Mesenchymal stem cell (in vitro differentiated cells and primary cell): Measurements from ENCODE around the gene INPP5A.

ENCODE experiments used
- DNase-seq: peaks from one replicate; pipeline ENCODE4 v3.0.0-alpha.2; 2013
- H2AFZ ChIP-seq: one replicate; pipeline ENCODE4 v1.6.1; 2013; ENCODE audit warnings: low read depth, mild to moderate bottlenecking, control low read depth, inconsistent platforms, low read length, moderate library complexity
- H2AK5ac ChIP-seq: 2 replicates; pipeline ENCODE4 v1.6.1; 2013; ENCODE audit warnings: low read length, moderate library complexity, mild to moderate bottlenecking, inconsistent platforms; ENCODE audit not compliant: severe bottlenecking
- H2BK120ac ChIP-seq: one replicate; pipeline ENCODE4 v1.6.1; 2013; ENCODE audit warnings: low read depth, mild to moderate bottlenecking, inconsistent platforms, low read length, moderate library complexity
- H2BK12ac ChIP-seq, 2 experiments: one replicate each; pipeline ENCODE4 v1.6.1; 2013; ENCODE audit warnings: inconsistent platforms in 2 of 2, low read length in 2 of 2, mild to moderate bottlenecking in 2 of 2, moderate library complexity in 2 of 2, control low read depth in 1 of 2
- H2BK15ac ChIP-seq: one replicate; pipeline ENCODE4 v1.6.1; 2013; ENCODE audit warnings: mild to moderate bottlenecking, low read depth, inconsistent platforms; ENCODE audit not compliant: poor library complexity, severe bottlenecking
- H2BK5ac ChIP-seq: 2 replicates; pipeline ENCODE4 v1.6.1; 2013; ENCODE audit warnings: low read depth, mild to moderate bottlenecking, low read length, control low read depth, inconsistent platforms; ENCODE audit not compliant: poor library complexity, severe bottlenecking
- H3K14ac ChIP-seq, 2 experiments: one replicate each; pipeline ENCODE4 v1.6.1; 2013; ENCODE audit warnings: inconsistent platforms in 2 of 2, low read length in 2 of 2, control low read depth in 1 of 2, mild to moderate bottlenecking in 1 of 2, moderate library complexity in 1 of 2
- H3K18ac ChIP-seq, 2 experiments: one replicate each; pipeline ENCODE4 v1.6.1; 2013; ENCODE audit warnings: inconsistent platforms in 2 of 2, low read length in 2 of 2, control low read depth in 1 of 2, low read depth in 1 of 2, mild to moderate bottlenecking in 1 of 2
- H3K23ac ChIP-seq, 2 experiments: one replicate each; pipeline ENCODE4 v1.6.1; 2013; ENCODE audit warnings: inconsistent platforms in 2 of 2, low read length in 2 of 2, mild to moderate bottlenecking in 2 of 2, moderate library complexity in 2 of 2, control low read depth in 1 of 2
- H3K27ac ChIP-seq: 2 replicates; pipeline ENCODE4 v1.5.1; 2013; ENCODE audit warnings: mild to moderate bottlenecking, moderate library complexity, low read length, control low read depth, inconsistent platforms; ENCODE audit not compliant: poor library complexity, severe bottlenecking
- H3K27me3 ChIP-seq, 2 experiments: 2 replicates each; pipeline versions ENCODE4 v1.6.1 to v1.7.0; 2013; ENCODE audit warnings: low read length in 2 of 2, mild to moderate bottlenecking in 2 of 2, moderate library complexity in 2 of 2, control low read depth in 1 of 2, inconsistent platforms in 1 of 2; ENCODE audit not compliant: control insufficient read depth in 1 of 2, insufficient read depth in 1 of 2
- H3K36me3 ChIP-seq, 2 experiments: 2 replicates each; pipeline versions ENCODE4 v1.6.1 to v1.7.0; 2013; ENCODE audit warnings: low read length in 2 of 2, control low read depth in 1 of 2, inconsistent platforms in 1 of 2, low read depth in 1 of 2, mild to moderate bottlenecking in 1 of 2; ENCODE audit not compliant: insufficient read depth in 2 of 2, control insufficient read depth in 1 of 2
- H3K4ac ChIP-seq, 2 experiments: one replicate each; pipeline ENCODE4 v1.6.1; 2013; ENCODE audit warnings: inconsistent platforms in 2 of 2, low read length in 2 of 2, mild to moderate bottlenecking in 2 of 2, moderate library complexity in 2 of 2, control low read depth in 1 of 2, low read depth in 1 of 2
- H3K4me1 ChIP-seq: 2 replicates; pipeline ENCODE4 v1.6.1; 2013; ENCODE audit warnings: low read depth, low read length, control low read depth; ENCODE audit not compliant: control insufficient read depth, insufficient read depth
- H3K4me2 ChIP-seq: 2 replicates; pipeline ENCODE4 v1.6.1; 2013; ENCODE audit warnings: low read length, mild to moderate bottlenecking, inconsistent platforms; ENCODE audit not compliant: poor library complexity, severe bottlenecking
- H3K4me3 ChIP-seq, 2 experiments: 2 replicates each; pipeline versions ENCODE4 v1.5.1 to v1.7.0; 2013; ENCODE audit warnings: low read length in 2 of 2, mild to moderate bottlenecking in 2 of 2, control low read depth in 1 of 2, low read depth in 1 of 2; ENCODE audit not compliant: insufficient read depth in 1 of 2
- H3K79me1 ChIP-seq: replicated peaks from 2 replicates; pipeline ENCODE4 v1.6.1; 2013; ENCODE audit warnings: mild to moderate bottlenecking, control low read depth, low read length, inconsistent platforms; ENCODE audit not compliant: poor library complexity, severe bottlenecking
- H3K9ac ChIP-seq: 2 replicates; pipeline ENCODE4 v1.7.0; 2013; ENCODE audit warnings: mild to moderate bottlenecking, low read length, moderate library complexity
- H3K9me3 ChIP-seq: 2 replicates; pipeline ENCODE4 v1.7.0; 2013; ENCODE audit warnings: mild to moderate bottlenecking, low read length; ENCODE audit not compliant: control insufficient read depth
- H4K8ac ChIP-seq: one replicate; pipeline ENCODE4 v1.6.1; 2013; ENCODE audit warnings: inconsistent platforms, mild to moderate bottlenecking, low read length, moderate library complexity
- H4K91ac ChIP-seq: one replicate; pipeline ENCODE4 v1.6.1; 2013; ENCODE audit warnings: mild to moderate bottlenecking, low read length, inconsistent platforms
- WGBS: methylation state at CpG from one replicate; pipeline ENCODE4 v1.1.7; 2013; ENCODE audit warnings: mixed read lengths; 5-methylcytosine and 5-hydroxymethylcytosine counted together

The INPP5A gene

DNA sequence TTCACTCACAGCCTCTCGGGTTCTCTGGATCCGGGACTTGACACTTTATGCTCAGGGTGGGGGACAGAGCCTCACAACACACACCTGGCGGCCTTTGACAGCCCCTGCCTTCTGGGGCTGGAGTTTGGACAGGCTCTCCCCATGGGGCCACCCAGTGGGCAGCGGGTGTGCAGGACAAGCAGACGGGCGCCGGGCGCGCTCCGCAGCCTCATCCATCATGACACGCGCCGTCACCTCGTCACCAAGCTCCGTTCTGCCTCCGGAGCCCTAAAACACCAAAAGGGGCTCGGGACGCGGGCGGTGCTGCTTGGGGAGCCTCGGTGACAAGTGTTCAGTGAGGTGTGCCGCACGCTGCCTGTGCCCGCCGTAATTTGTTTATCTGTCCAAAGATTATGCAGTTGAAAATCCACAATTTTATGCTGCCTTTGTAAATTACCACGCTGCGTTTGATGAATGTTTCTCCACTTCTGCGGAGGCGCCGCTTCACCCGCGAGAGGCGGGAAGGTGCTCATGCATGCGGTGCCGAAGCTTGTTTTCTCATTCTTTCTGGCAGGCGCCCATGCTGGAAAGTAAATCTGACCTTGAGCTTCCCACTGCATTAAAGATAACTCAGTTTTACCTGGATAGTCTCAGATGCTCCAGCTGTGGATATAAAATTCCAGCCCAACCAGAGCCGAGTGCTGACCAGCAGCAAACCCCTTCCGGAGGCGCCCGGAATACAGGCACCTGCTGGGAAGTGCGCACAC, 242.1 kb downstream of the INPP5A start:
- Histone ChIP-seq H4K91ac (no peak overlapping the region), H3K27me3 (peaks cover 16 to 18% of the 10 kb centered on the region in 2 experiments), H3K9ac (no peak overlapping the region), H3K14ac (no peak overlapping the region), H3K4me1 (peaks cover 2% of the 10 kb centered on the region), H3K79me1 (peaks cover 2% of the 10 kb centered on the region), H3K9me3 (no peaks in the 10 kb centered on the region), H3K4me3 (no peak overlapping the region), H2AK5ac (no peak overlapping the region), H3K27ac (no peak overlapping the region), H2AFZ (no peak overlapping the region), H3K4me2 (no peak overlapping the region), H4K8ac (no peak overlapping the region), H2BK15ac (no peak overlapping the region), H2BK120ac (no peak overlapping the region), H2BK5ac (no peak overlapping the region), H3K18ac (no peak overlapping the region), H3K36me3 (peaks cover 16 to 61% of the 10 kb centered on the region in 2 experiments), H2BK12ac (no peak overlapping the region), H3K4ac (no peak overlapping the region), H3K23ac (no peak overlapping the region)
- 95% methylated on average over 41 of the region's 41 CpGs for WGBS
- DNase-seq: no peak

DNA sequence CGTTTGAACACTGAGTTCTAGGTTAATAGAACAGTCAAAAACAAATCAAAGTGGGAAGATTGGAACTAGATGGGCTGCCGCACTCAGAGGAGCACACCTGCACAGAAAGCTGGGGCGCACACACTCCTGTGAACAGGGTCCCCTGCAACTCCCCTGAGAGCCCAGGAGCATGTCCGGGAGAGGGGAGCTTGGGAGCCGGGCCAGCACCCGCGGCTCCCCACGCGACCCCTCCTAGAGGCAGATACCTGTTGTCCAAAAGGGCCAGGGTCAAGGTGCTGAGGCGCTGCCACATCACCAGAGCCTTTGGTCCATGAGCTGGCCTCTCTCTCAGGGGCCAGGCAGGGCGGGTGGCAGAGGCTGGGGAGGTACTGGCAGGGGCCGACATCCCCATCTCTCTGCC, 242.8 kb downstream of the INPP5A start:
- H4K91ac ChIP-seq: no peak overlapping the region

DNA sequence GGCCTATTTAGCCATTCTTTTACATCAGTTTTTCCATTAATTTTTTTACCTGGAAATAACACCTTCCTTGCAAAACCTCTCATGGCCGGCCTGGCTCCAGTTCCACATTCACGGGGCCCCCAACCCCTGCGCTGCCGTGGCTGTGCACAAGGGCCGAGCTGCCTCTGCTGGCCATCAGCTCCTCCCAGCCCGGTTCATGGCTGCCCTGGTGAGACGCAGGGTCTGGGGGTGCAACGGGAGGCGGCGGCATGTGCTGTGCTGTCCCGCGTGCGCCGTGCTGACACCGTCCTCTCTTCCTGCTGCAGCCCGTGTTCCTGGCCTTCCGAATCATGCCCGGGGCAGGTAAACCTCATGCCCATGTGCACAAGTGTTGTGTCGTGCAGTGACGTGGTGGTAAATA, 244.0 kb downstream of the INPP5A start:
- Histone ChIP-seq H3K23ac (no peak overlapping the region), H3K18ac (no peak overlapping the region), H2BK12ac (no peak overlapping the region), H2BK5ac (no peak overlapping the region), H3K4me2 (no peak overlapping the region), H2AK5ac (no peak overlapping the region), H3K36me3 (peaks cover 16 to 52% of the 10 kb centered on the region in 2 experiments), H3K14ac (no peak overlapping the region), H2AFZ (no peak overlapping the region), H3K79me1 (no peaks in the 10 kb centered on the region), H3K9me3 (no peaks in the 10 kb centered on the region), H3K27ac (no peak overlapping the region), H3K9ac (no peak overlapping the region), H2BK120ac (no peak overlapping the region), H2BK15ac (no peak overlapping the region), H4K91ac (no peak overlapping the region), H3K4ac (no peak overlapping the region), H3K4me3 (no peak overlapping the region), H4K8ac (no peak overlapping the region), H3K27me3 (peaks cover 20 to 27% of the 10 kb centered on the region in 2 experiments), H3K4me1 (peaks cover 13% of the 10 kb centered on the region)
- DNase-seq: no peak
- WGBS: 96% methylated on average over 20 of the region's 20 CpGs

More for the DNA sequence above, 242.8 kb downstream of the INPP5A start:
- Histone ChIP-seq H3K27ac (no peak overlapping the region), H2BK5ac (no peak overlapping the region), H3K4me1 (peaks cover 5% of the 10 kb centered on the region), H3K36me3 (peaks cover 16 to 61% of the 10 kb centered on the region in 2 experiments), H3K18ac (no peak overlapping the region), H2BK120ac (no peak overlapping the region), H3K14ac (no peak overlapping the region), H2BK15ac (no peak overlapping the region), H3K4me3 (no peak overlapping the region), H3K23ac (no peak overlapping the region), H3K4ac (no peak overlapping the region), H3K27me3 (peaks cover 20 to 23% of the 10 kb centered on the region in 2 experiments), H3K79me1 (peaks cover under 1% of the 10 kb centered on the region), H4K8ac (no peak overlapping the region), H3K9me3 (no peaks in the 10 kb centered on the region), H2AK5ac (no peak overlapping the region), H3K4me2 (no peak overlapping the region), H2BK12ac (no peak overlapping the region), H2AFZ (no peak overlapping the region), H3K9ac (no peak overlapping the region)
- 92% methylated on average over 12 of the region's 12 CpGs for WGBS
- DNase-seq: no peak

DNA sequence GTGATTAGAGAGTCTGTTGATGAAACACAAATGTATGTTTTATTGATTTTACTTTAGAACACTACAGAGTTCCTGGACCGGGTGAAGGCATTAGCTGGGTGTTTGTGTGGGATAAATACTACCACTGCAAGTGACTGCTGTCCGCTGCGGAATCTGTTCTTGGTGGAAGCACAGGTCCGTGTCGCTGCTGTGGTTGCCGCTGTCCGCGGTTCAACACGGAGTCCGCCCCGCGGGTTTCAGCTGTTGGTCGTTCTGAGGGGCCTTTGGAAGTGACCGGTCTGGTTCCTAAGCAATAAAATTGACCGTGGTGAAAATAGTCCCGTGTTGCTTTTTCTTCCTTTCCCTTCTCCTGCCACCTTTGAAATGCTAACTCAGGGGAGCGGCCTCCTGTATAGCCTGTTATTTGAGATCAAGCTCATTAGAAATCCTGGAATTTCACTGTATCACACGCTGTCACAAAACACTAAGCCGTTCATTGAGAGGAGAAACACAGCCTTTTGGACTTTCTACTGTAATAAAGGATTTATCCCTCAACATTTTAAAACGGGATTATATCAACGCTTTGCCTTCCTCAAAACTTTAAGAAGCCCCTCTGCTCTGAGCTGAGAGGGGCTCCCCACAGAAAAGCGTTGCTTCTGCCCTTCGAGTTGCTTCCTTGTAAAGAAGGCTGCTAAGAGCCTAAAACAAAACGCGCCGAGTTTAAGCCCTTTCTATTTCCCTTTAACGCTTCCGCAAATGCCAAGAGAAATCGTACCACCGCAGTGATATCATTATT, 245.8 kb downstream of the INPP5A start:
- no peak overlapping the region for H2BK5ac ChIP-seq
- H2AFZ ChIP-seq: no peak overlapping the region
- 46% methylated on average over 30 of the region's 30 CpGs for WGBS
- no peak overlapping the region for H3K23ac ChIP-seq
- no peak for DNase-seq
- no peak overlapping the region for H4K91ac ChIP-seq
- no peaks in the 10 kb centered on the region for H3K9me3 ChIP-seq
- peaks cover 25 to 43% of the 10 kb centered on the region in 2 experiments for H3K27me3 ChIP-seq
- H3K79me1 ChIP-seq: no peaks in the 10 kb centered on the region
- no peak overlapping the region for H3K4me2 ChIP-seq
- H2BK120ac ChIP-seq: no peak overlapping the region
- no peak overlapping the region for H3K4me3 ChIP-seq
- peaks cover 16 to 41% of the 10 kb centered on the region in 2 experiments for H3K36me3 ChIP-seq
- peaks cover 30% of the 10 kb centered on the region for H3K4me1 ChIP-seq
- H3K14ac ChIP-seq: no peak overlapping the region
- H2BK15ac ChIP-seq: no peak overlapping the region
- H4K8ac ChIP-seq: no peak overlapping the region
- H3K4ac ChIP-seq: no peak overlapping the region
- no peak overlapping the region for H3K9ac ChIP-seq
- H3K27ac ChIP-seq: no peak overlapping the region
- H2BK12ac ChIP-seq: no peak overlapping the region
- no peak overlapping the region for H2AK5ac ChIP-seq
- H3K18ac ChIP-seq: no peak overlapping the region
